ENCODE results near the gene CRACDL.

The CRACDL gene

GRCh38 chr2:98926601-98927000 lies 9.4 kb downstream of the CRACDL start:
- WGBS (ENCODE audit: insufficient coverage, insufficient read length), result no CpG with 5 or more reads among the region's 12 CpGs
- Histone ChIP-seq H3K27me3 (ENCODE audit: control insufficient read depth, insufficient read depth, low read length) (no peaks in the 10 kb centered on the region), H3K36me3 (ENCODE audit: control insufficient read depth, insufficient read depth, low read length) (no peaks in the 10 kb centered on the region), H3K9me3 (ENCODE audit: control insufficient read depth, insufficient read depth, low read length) (no peaks in the 10 kb centered on the region), H3K27ac (ENCODE audit: low read length) (no peak overlapping the region), H3K4me1 (ENCODE audit: control insufficient read depth, insufficient read depth, low read length) (no peaks in the 10 kb centered on the region; the same call in 1 of the 2 replicates), H3K4me3 (ENCODE audit: low read length) (no peak overlapping the region)
- DNase-seq (ENCODE audit: low read depth, low spot score), result no peak

GRCh38 chr2:98924910-98925309 lies 11.1 kb downstream of the CRACDL start:
- no peak overlapping the region for H3K27ac ChIP-seq (ENCODE audit: low read length)
- DNase-seq (ENCODE audit: low read depth, low spot score), result no peak
- no peak overlapping the region for H3K4me3 ChIP-seq (ENCODE audit: low read length)
- no peaks in the 10 kb centered on the region for H3K36me3 ChIP-seq (ENCODE audit: control insufficient read depth, insufficient read depth, low read length)
- H3K4me1 ChIP-seq (ENCODE audit: control insufficient read depth, insufficient read depth, low read length), result no peaks in the 10 kb centered on the region; the same call in 1 of the 2 replicates
- no CpG with 5 or more reads among the region's 4 CpGs for WGBS (ENCODE audit: insufficient coverage, insufficient read length)
- H3K27me3 ChIP-seq (ENCODE audit: control insufficient read depth, insufficient read depth, low read length), result no peaks in the 10 kb centered on the region
- no peaks in the 10 kb centered on the region for H3K9me3 ChIP-seq (ENCODE audit: control insufficient read depth, insufficient read depth, low read length)

GRCh38 chr2:98924038-98924830 lies 11.8 kb downstream of the CRACDL start:
- no peak overlapping the region for H3K4me3 ChIP-seq (ENCODE audit: low read length)
- H3K9me3 ChIP-seq (ENCODE audit: control insufficient read depth, insufficient read depth, low read length), result no peaks in the 10 kb centered on the region
- no peak overlapping the region for H3K27ac ChIP-seq (ENCODE audit: low read length)
- no peaks in the 10 kb centered on the region for H3K36me3 ChIP-seq (ENCODE audit: control insufficient read depth, insufficient read depth, low read length)
- no CpG with 5 or more reads among the region's 4 CpGs for WGBS (ENCODE audit: insufficient coverage, insufficient read length)
- DNase-seq (ENCODE audit: low read depth, low spot score), result no peak
- no peaks in the 10 kb centered on the region; the same call in 1 of the 2 replicates for H3K4me1 ChIP-seq (ENCODE audit: control insufficient read depth, insufficient read depth, low read length)
- H3K27me3 ChIP-seq (ENCODE audit: control insufficient read depth, insufficient read depth, low read length), result no peaks in the 10 kb centered on the region

- WGBS (ENCODE audit: insufficient coverage, insufficient read length), result no CpG with 5 or more reads among the region's 1 CpG
- Histone ChIP-seq H3K27me3 (ENCODE audit: control insufficient read depth, insufficient read depth, low read length) (no peaks in the 10 kb centered on the region), H3K27ac (ENCODE audit: low read length) (no peak overlapping the region), H3K4me3 (ENCODE audit: low read length) (no peak overlapping the region), H3K9me3 (ENCODE audit: control insufficient read depth, insufficient read depth, low read length) (no peaks in the 10 kb centered on the region), H3K36me3 (ENCODE audit: control insufficient read depth, insufficient read depth, low read length) (no peaks in the 10 kb centered on the region), H3K4me1 (ENCODE audit: control insufficient read depth, insufficient read depth, low read length) (no peaks in the 10 kb centered on the region; the same call in 1 of the 2 replicates)
- no peak for DNase-seq (ENCODE audit: low read depth, low spot score)
These were observed 12.6 kb downstream of the CRACDL start for GRCh38 chr2:98923244-98923940.

GRCh38 chr2:98921062-98921461 lies 15.0 kb downstream of the CRACDL start:
- H3K4me3 ChIP-seq (ENCODE audit: low read length), result no peak overlapping the region
- no peak overlapping the region for H3K27ac ChIP-seq (ENCODE audit: low read length)

GRCh38 chr2:98917031-98917471 lies 19.0 kb downstream of the CRACDL start:
- H3K4me3 ChIP-seq (ENCODE audit: low read length), result no peak overlapping the region
- H3K4me1 ChIP-seq (ENCODE audit: control insufficient read depth, insufficient read depth, low read length), result no peaks in the 10 kb centered on the region
- no peak for DNase-seq (ENCODE audit: low read depth, low spot score)
- no CpG with 5 or more reads among the region's 4 CpGs for WGBS (ENCODE audit: insufficient coverage, insufficient read length)
- no peaks in the 10 kb centered on the region for H3K27me3 ChIP-seq (ENCODE audit: control insufficient read depth, insufficient read depth, low read length)
- no peaks in the 10 kb centered on the region for H3K36me3 ChIP-seq (ENCODE audit: control insufficient read depth, insufficient read depth, low read length)
- no peak overlapping the region for H3K27ac ChIP-seq (ENCODE audit: low read length)
- no peaks in the 10 kb centered on the region for H3K9me3 ChIP-seq (ENCODE audit: control insufficient read depth, insufficient read depth, low read length)

More at GRCh38 chr2:98921062-98921461, 15.0 kb downstream of the CRACDL start:
- WGBS (ENCODE audit: insufficient coverage, insufficient read length), result no CpG with 5 or more reads among the region's 9 CpGs
- no peaks in the 10 kb centered on the region for H3K27me3 ChIP-seq (ENCODE audit: control insufficient read depth, insufficient read depth, low read length)
- no peaks in the 10 kb centered on the region for H3K36me3 ChIP-seq (ENCODE audit: control insufficient read depth, insufficient read depth, low read length)
- H3K4me1 ChIP-seq (ENCODE audit: control insufficient read depth, insufficient read depth, low read length), result no peaks in the 10 kb centered on the region
- DNase-seq (ENCODE audit: low read depth, low spot score), result no peak
- H3K9me3 ChIP-seq (ENCODE audit: control insufficient read depth, insufficient read depth, low read length), result no peaks in the 10 kb centered on the region

GRCh38 chr2:98915751-98916358 lies 20.2 kb downstream of the CRACDL start:
- Histone ChIP-seq H3K36me3 (ENCODE audit: control insufficient read depth, insufficient read depth, low read length) (no peaks in the 10 kb centered on the region), H3K4me1 (ENCODE audit: control insufficient read depth, insufficient read depth, low read length) (no peaks in the 10 kb centered on the region), H3K27me3 (ENCODE audit: control insufficient read depth, insufficient read depth, low read length) (no peaks in the 10 kb centered on the region), H3K9me3 (ENCODE audit: control insufficient read depth, insufficient read depth, low read length) (no peaks in the 10 kb centered on the region), H3K4me3 (ENCODE audit: low read length) (no peak overlapping the region), H3K27ac (ENCODE audit: low read length) (no peak overlapping the region)
- WGBS (ENCODE audit: insufficient coverage, insufficient read length), result no CpG with 5 or more reads among the region's 9 CpGs
- no peak for DNase-seq (ENCODE audit: low read depth, low spot score)

GRCh38 chr2:98914713-98915580 lies 21.1 kb downstream of the CRACDL start:
- no peaks in the 10 kb centered on the region for H3K36me3 ChIP-seq (ENCODE audit: control insufficient read depth, insufficient read depth, low read length)

GRCh38 chr2:98913916-98914712 lies 21.9 kb downstream of the CRACDL start:
- no peaks in the 10 kb centered on the region for H3K9me3 ChIP-seq (ENCODE audit: control insufficient read depth, insufficient read depth, low read length)
- peaks cover 2% of the 10 kb centered on the region; the same call in 1 of the 2 replicates for H3K4me1 ChIP-seq (ENCODE audit: control insufficient read depth, insufficient read depth, low read length)
- H3K27ac ChIP-seq (ENCODE audit: low read length), result no peak overlapping the region

More at GRCh38 chr2:98914713-98915580, 21.1 kb downstream of the CRACDL start:
- no peaks in the 10 kb centered on the region for H3K9me3 ChIP-seq (ENCODE audit: control insufficient read depth, insufficient read depth, low read length)
- no peak overlapping the region for H3K27ac ChIP-seq (ENCODE audit: low read length)
- no peak overlapping the region for H3K4me3 ChIP-seq (ENCODE audit: low read length)
- no peaks in the 10 kb centered on the region for H3K4me1 ChIP-seq (ENCODE audit: control insufficient read depth, insufficient read depth, low read length)
- no CpG with 5 or more reads among the region's 10 CpGs for WGBS (ENCODE audit: insufficient coverage, insufficient read length)
- no peaks in the 10 kb centered on the region for H3K27me3 ChIP-seq (ENCODE audit: control insufficient read depth, insufficient read depth, low read length)
- DNase-seq (ENCODE audit: low read depth, low spot score), result no peak

More at GRCh38 chr2:98913916-98914712, 21.9 kb downstream of the CRACDL start:
- DNase-seq (ENCODE audit: low read depth, low spot score), result no peak
- Histone ChIP-seq H3K27me3 (ENCODE audit: control insufficient read depth, insufficient read depth, low read length) (no peaks in the 10 kb centered on the region), H3K36me3 (ENCODE audit: control insufficient read depth, insufficient read depth, low read length) (no peaks in the 10 kb centered on the region), H3K4me3 (ENCODE audit: low read length) (no peak overlapping the region)
- WGBS (ENCODE audit: insufficient coverage, insufficient read length), result no CpG with 5 or more reads among the region's 12 CpGs

Measured in iPS DF 6.9 (cell line).